GM12878 (cell line): ENCODE results near the gene CNN3. TPM values are rescaled to one million over a fixed set of nuclear protein-coding genes. Genes with fewer than 3 reads are reported as not detected.

Experiments used
- ATAC-seq: fragments of 200-7000 bp; cut with Tn5 transposase; 3 replicates; pipeline ENCODE4 v1.9.1; 2020; ENCODE audit warnings: mild to moderate bottlenecking, moderate library complexity
- BruUV-seq: library from RNA; stranded (reverse); fragments of 400-500 nt; replicated peaks from 2 replicates; lab custom pipeline; 2021; lab: Mats Ljungman, UMichigan
- CTCF ChIA-PET: fragments of 300-600 bp; sonication (Branson Sonifier 250); formaldehyde crosslinking; extraction: SDS; loops from one replicate; lab custom pipeline; 2021; ENCODE audit warnings: inconsistent platforms; lab: Yijun Ruan, JAX
- POLR2A ChIA-PET: fragments of 350-600 bp; formaldehyde crosslinking; extraction: SDS; loops from one replicate; lab custom pipeline; 2021; ENCODE audit warnings: inconsistent platforms; lab: Charles Lee
- RAD21 ChIA-PET: fragments of 300-600 bp; sonication (Branson Sonifier 250); formaldehyde crosslinking; loops from one replicate; lab custom pipeline; 2023; ENCODE audit warnings: antibody characterized with exemption; ENCODE audit not compliant: unreplicated experiment; lab: Charles Lee
- SMC1A ChIA-PET: fragments of 300-600 bp; sonication (Branson Sonifier 250); formaldehyde crosslinking; loops from one replicate; lab custom pipeline; 2023; ENCODE audit not compliant: unreplicated experiment, uncharacterized antibody; lab: Charles Lee
- DNase-seq: peaks from one replicate; pipeline ENCODE4 v3.0.0-alpha.2; 2011; ENCODE audit warnings: low read depth, low spot score
- FAIRE-seq: peaks from 3 replicates; lab custom pipeline; 2011; peaks lifted over from hg19 to GRCh38; lab: Jason Lieb, UNC
- H2AFZ ChIP-seq: 2 replicates; pipeline ENCODE4 v1.6.0; 2011; ENCODE audit warnings: low read depth, low read length, control low read depth; ENCODE audit not compliant: control insufficient read depth
- H3K27ac ChIP-seq: 2 replicates; pipeline ENCODE4 v1.5.1; 2011; ENCODE audit warnings: control low read depth; ENCODE audit not compliant: control insufficient read depth, insufficient read depth
- H3K27me3 ChIP-seq, 2 experiments: replicated peaks in 1 of 2; 2 replicates each; pipeline versions ENCODE4 v1.6.0 to v1.6.1; 2011; ENCODE audit warnings: low read length in 1 of 2; ENCODE audit not compliant: control insufficient read depth in 2 of 2, insufficient read depth in 2 of 2
- H3K36me3 ChIP-seq, 2 experiments: 2 replicates each; pipeline ENCODE4 v1.5.1; 2011; ENCODE audit warnings: low read length in 1 of 2; ENCODE audit not compliant: control insufficient read depth in 2 of 2, insufficient read depth in 2 of 2
- H3K4me1 ChIP-seq: 2 replicates; pipeline ENCODE4 v1.6.1; 2011; ENCODE audit warnings: mild to moderate bottlenecking, low read length, moderate library complexity, mixed read lengths; ENCODE audit not compliant: control insufficient read depth, insufficient read depth
- H3K4me2 ChIP-seq: 2 replicates; pipeline ENCODE4 v1.6.0; 2011; ENCODE audit warnings: control low read depth; ENCODE audit not compliant: control insufficient read depth, insufficient read depth
- H3K4me3 ChIP-seq: fragments of 200-600 bp; sonication (generic); 2 replicates; pipeline ENCODE4 v1.5.1; 2016
- H3K79me2 ChIP-seq: 2 replicates; pipeline ENCODE4 v1.6.0; 2011; ENCODE audit warnings: low read length; ENCODE audit not compliant: control insufficient read depth, insufficient read depth
- H3K9ac ChIP-seq: 2 replicates; pipeline ENCODE4 v1.8.0; 2011; ENCODE audit warnings: low read length, control low read depth, mixed read lengths; ENCODE audit not compliant: control insufficient read depth, insufficient read depth
- H3K9me3 ChIP-seq: replicated peaks from 3 replicates; pipeline ENCODE4 v1.5.1; 2011; ENCODE audit warnings: mild to moderate bottlenecking, low read length; ENCODE audit not compliant: control insufficient read depth, insufficient read depth
- H4K20me1 ChIP-seq: 2 replicates; pipeline ENCODE4 v1.6.0; 2011; ENCODE audit not compliant: control insufficient read depth, insufficient read depth
- BCL11A ChIP-seq: IDR thresholded peaks from 2 replicates; pipeline ENCODE4 v1.6.1; 2011; ENCODE audit warnings: low read depth, low read length
- BHLHE40 ChIP-seq, 2 experiments: fragments of 450-650 bp in 1 of 2; IDR thresholded peaks; 2 replicates each; pipeline ENCODE4 v1.6.1; 2011 to 2017; ENCODE audit warnings: low read depth in 2 of 2, borderline replicate concordance in 1 of 2, improper control_type of control experiment in 1 of 2, low read length in 1 of 2, mild to moderate bottlenecking in 1 of 2
- CREM ChIP-seq: IDR thresholded peaks from 2 replicates; pipeline ENCODE4 v1.6.1; 2014; ENCODE audit warnings: antibody characterized with exemption, low read depth
- E2F4 ChIP-seq: IDR thresholded peaks from 2 replicates; pipeline ENCODE4 v1.6.1; 2012; ENCODE audit warnings: low read depth, low read length, improper control_type of control experiment
- EP300 ChIP-seq, 2 experiments: fragments of 150-350 bp in 1 of 2; IDR thresholded peaks; 2 replicates each; pipeline ENCODE4 v1.6.1; 2011 to 2012; ENCODE audit warnings: low read depth in 2 of 2, low read length in 2 of 2, borderline replicate concordance in 1 of 2, improper control_type of control experiment in 1 of 2, inconsistent platforms in 1 of 2; ENCODE audit not compliant: control insufficient read depth in 1 of 2
- ESRRA ChIP-seq: IDR thresholded peaks from 2 replicates; pipeline ENCODE4 v1.6.1; 2012; ENCODE audit warnings: mild to moderate bottlenecking, low read length, improper control_type of control experiment
- FOS ChIP-seq: IDR thresholded peaks from 3 replicates; pipeline ENCODE4 v1.6.1; 2011; ENCODE audit warnings: borderline replicate concordance; ENCODE audit not compliant: insufficient read length; ENCODE audit errors: extremely low read depth
- IKZF2 ChIP-seq, 2 experiments: fragments of 450-650 bp; IDR thresholded peaks; 2 replicates each; pipeline ENCODE4 v1.6.1; 2017; ENCODE audit warnings: mild to moderate bottlenecking in 2 of 2, moderate library complexity in 2 of 2
- KAT2A ChIP-seq: conservative IDR thresholded peaks from 2 replicates; pipeline ENCODE4 v1.6.1; 2011; ENCODE audit warnings: low read depth, low read length; ENCODE audit not compliant: control insufficient read depth
- LARP7 ChIP-seq: fragments of 450-650 bp; IDR thresholded peaks from 2 replicates; pipeline ENCODE4 v1.6.1; 2017; ENCODE audit warnings: mild to moderate bottlenecking
- NKRF ChIP-seq: fragments of 450-650 bp; conservative IDR thresholded peaks from 2 replicates; pipeline ENCODE4 v1.6.1; 2017; ENCODE audit warnings: mild to moderate bottlenecking, moderate library complexity
- NR2F1 ChIP-seq: fragments of 450-650 bp; conservative IDR thresholded peaks from 2 replicates; pipeline ENCODE4 v1.6.1; 2017; ENCODE audit warnings: mild to moderate bottlenecking
- POLR2A ChIP-seq: IDR thresholded peaks from 2 replicates; pipeline ENCODE4 v1.6.1; 2011; ENCODE audit warnings: low read depth, mild to moderate bottlenecking, low read length
- SMC3 ChIP-seq: IDR thresholded peaks from 2 replicates; pipeline ENCODE4 v1.6.1; 2011; ENCODE audit warnings: low read length, improper control_type of control experiment, borderline replicate concordance
- SRF ChIP-seq, 2 experiments: IDR thresholded peaks; 2 replicates each; pipeline ENCODE4 v1.6.1; 2011; ENCODE audit warnings: low read depth in 2 of 2, low read length in 2 of 2, mild to moderate bottlenecking in 1 of 2, moderate library complexity in 1 of 2
- TCF3 ChIP-seq: IDR thresholded peaks from 2 replicates; pipeline ENCODE4 v1.6.1; 2012; ENCODE audit warnings: low read depth, mild to moderate bottlenecking, low read length, borderline replicate concordance; ENCODE audit not compliant: insufficient read depth
- YY1 ChIP-seq: IDR thresholded peaks from 2 replicates; pipeline ENCODE4 v1.6.1; 2011; ENCODE audit warnings: low read depth, mild to moderate bottlenecking, low read length
- WGBS: methylation state at CpG from one replicate; pipeline ENCODE4 v1.1.6; 2016; ENCODE audit warnings: low lambda C conversion rate; ENCODE audit not compliant: insufficient replicate concordance, insufficient coverage; ENCODE audit errors: missing lambda C conversion rate; 5-methylcytosine and 5-hydroxymethylcytosine counted together
- in situ Hi-C: fragments of 300-500 bp; cut with MboI; formaldehyde crosslinking; loops from 9 replicates; pipeline ENCODE4 v1.14.3; 2018; ENCODE audit warnings: mixed read lengths
- intact Hi-C: fragments of 100-400 bp; cut with micrococcal nuclease; formaldehyde crosslinking; loops from one replicate; pipeline ENCODE4 v1.14.2; 2022; ENCODE audit not compliant: unreplicated experiment
- polyA plus RNA-seq, 11 experiments: library from polyadenylated mRNA; depleted of rRNA in 4 of 11; unstranded in 6 of 11; stranded (reverse) in 5 of 11; fragments of >200 nt; fragmentation: Nextera tagmentation in 4 of 11; fragmentation: Illumina TruSeq in 1 of 11; extraction: Ambion mirVana in 4 of 11; extraction: Trizol in 1 of 11; gene quantifications; 1 replicate in 1 of 11; 2 replicates in 10 of 11; pipeline versions ENCODE4 v1.2.1 to v1.2.3, GENCODE V29; 2011 to 2016; ENCODE audit warnings: inconsistent platforms in 2 of 11, missing spikeins in 2 of 11, low read depth in 1 of 11
- total RNA-seq, 4 experiments: library from RNA; depleted of rRNA in 3 of 4; stranded (reverse); fragments of >200 nt in 3 of 4; fragmentation: Illumina TruSeq in 1 of 4; extraction: Trizol in 1 of 4; gene quantifications; 2 replicates each; pipeline versions ENCODE4 v1.2.1 to v1.2.3, GENCODE V29; 2013 to 2021

CNN3 gene
- total and polyA plus RNA-seq, 10 of the 15 experiments (the other 5 are each of a cell fraction or from before 2014, with no cell fraction given), result 0.20 to 48.4 (median 34.3) TPM

GRCh38 chr1:94876362-94876761 lies 50.5 kb downstream of the CNN3 start:
- H3K4me2 ChIP-seq, result no peak overlapping the region
- no peaks in the 10 kb centered on the region for H4K20me1 ChIP-seq

DNA sequence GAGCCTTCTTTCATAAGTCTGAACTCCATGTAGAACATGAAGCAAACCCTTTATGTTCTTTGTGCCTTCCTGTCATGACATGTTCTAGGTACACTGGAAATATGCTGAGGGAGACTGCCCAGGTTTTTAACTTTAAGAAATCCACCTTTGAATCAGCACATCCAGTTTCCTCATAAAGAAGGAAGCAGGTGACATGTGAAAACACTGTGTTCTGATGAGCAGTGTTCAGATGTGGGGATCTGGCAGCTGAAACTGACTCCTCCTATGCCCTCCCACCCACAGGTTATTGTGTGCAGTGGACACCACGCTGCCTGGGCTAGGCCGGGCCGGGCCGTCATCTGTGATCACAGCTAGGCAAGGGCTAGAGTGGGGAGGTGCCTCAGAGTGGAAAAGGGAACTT lies 51.1 kb downstream of the CNN3 start:
- no peak for FAIRE-seq

More at GRCh38 chr1:94876362-94876761, 50.5 kb downstream of the CNN3 start:
- Histone ChIP-seq H3K4me1 (no peaks in the 10 kb centered on the region), H3K27ac (no peak overlapping the region), H3K36me3 (no peaks in the 10 kb centered on the region), H3K79me2 (no peaks in the 10 kb centered on the region), H3K27me3 (no peaks in the 10 kb centered on the region; a peak in 1 of 4 replicates), H3K9me3 (no peaks in the 10 kb centered on the region), H2AFZ (no peak overlapping the region), H3K4me3 (no peak overlapping the region), H3K9ac (no peak overlapping the region)
- ChIA-PET RAD21 (no interaction called here), SMC1A (interaction anchor here (0.8 kb wide), 1 partner anchor 37 kb away, joined by 3 read pairs; no protein-coding TSS in a partner anchor), POLR2A (no interaction called here), CTCF (interaction anchor here (1.6 kb wide), 1 partner anchor 396 kb away, joined by 3 read pairs; no protein-coding TSS in a partner anchor)
- ATAC-seq, result no peak
- no TSS peak for BruUV-seq
- WGBS, result 64% methylated on average over 3 of the region's 3 CpGs
- intact Hi-C loops (no loop called here), in situ Hi-C loops (no loop called here)
- no peak for FAIRE-seq
- no peak for TF ChIP-seq NR2F1
- no peak for TF ChIP-seq KAT2A
- no peak for TF ChIP-seq BCL11A
- no peak for DNase-seq

More for the DNA sequence above, 51.1 kb downstream of the CNN3 start:
- Histone ChIP-seq H3K9me3 (no peaks in the 10 kb centered on the region), H4K20me1 (no peaks in the 10 kb centered on the region), H3K4me2 (no peak overlapping the region), H3K9ac (no peak overlapping the region), H3K36me3 (no peaks in the 10 kb centered on the region), H3K27ac (no peak overlapping the region), H3K27me3 (no peaks in the 10 kb centered on the region; a peak in 1 of 4 replicates), H3K4me1 (no peaks in the 10 kb centered on the region), H3K79me2 (no peaks in the 10 kb centered on the region), H3K4me3 (no peak overlapping the region), H2AFZ (no peak overlapping the region)
- in situ Hi-C loops, result no loop called here
- DNase-seq (no peak), ATAC-seq (no peak)
- 58% methylated on average over 4 of the region's 4 CpGs for WGBS
- TF ChIP-seq YY1 (no peak), NKRF (no peak), POLR2A (no peak), SRF (IDR thresholded peaks at IDR 0.05; ENCODE audit: low read depth in 2 of 2, low read length in 2 of 2) (no peak), LARP7 (no peak), SMC3 (no peak), TCF3 (no peak), CREM (no peak), IKZF2 (IDR thresholded peaks at IDR 0.05) (no peak), ESRRA (no peak), FOS (no peak), E2F4 (no peak), BHLHE40 (IDR thresholded peaks at IDR 0.05; ENCODE audit: borderline replicate concordance in 1 of 2, low read depth in 2 of 2, low read length in 1 of 2) (no peak), EP300 (IDR thresholded peaks at IDR 0.05; ENCODE audit: borderline replicate concordance in 1 of 2, control insufficient read depth in 1 of 2, low read depth in 2 of 2, low read length in 2 of 2) (no peak)
- BruUV-seq, result no TSS peak
- ChIA-PET POLR2A (no interaction called here), CTCF (interaction anchor here (1.3 kb wide), 1 partner anchor 21 kb away, joined by 3 read pairs; no protein-coding TSS in a partner anchor), SMC1A (interaction anchor here (0.8 kb wide), 1 partner anchor 36 kb away, joined by 3 read pairs; no protein-coding TSS in a partner anchor), RAD21 (no interaction called here)
- intact Hi-C loops, result no loop called here
